MM.1S (cell line): ENCODE data around the gene C1orf21.

Experiments
- CTCF ChIP-seq: fragments of 300-600 bp; sonication (generic); IDR thresholded peaks from 2 replicates; pipeline ENCODE4 v1.5.1; 2016; ENCODE audit warnings: antibody characterized with exemption, low read length, mixed read lengths
- EZH2 ChIP-seq: fragments of 300-600 bp; sonication (generic); optimal IDR thresholded peaks from 2 replicates; pipeline ENCODE3; 2017; ENCODE audit warnings: low read depth, mild to moderate bottlenecking, antibody characterized with exemption, low read length, mixed read lengths
- EZH2phosphoT487 ChIP-seq: fragments of 300-600 bp; sonication (generic); IDR thresholded peaks from 2 replicates; pipeline ENCODE4 v1.6.1; 2018; ENCODE audit warnings: antibody characterized with exemption, low read length

GRCh38 chr1:184354719-184355118 is 32.1 kb upstream of the C1orf21 start:
- TF ChIP-seq CTCF (no peak), EZH2 (no peak), EZH2phosphoT487 (no peak)
